ENCODE data around the gene MYO3B. TPM values are rescaled to one million over a fixed set of nuclear protein-coding genes. Genes with fewer than 3 reads are reported as not detected.
A peak's percentile ranks its signal among the peaks of the same experiment; 100 is the strongest.

The MYO3B gene
- total RNA-seq, 1 donor from 2014 or later, result 27.3 TPM

DNA sequence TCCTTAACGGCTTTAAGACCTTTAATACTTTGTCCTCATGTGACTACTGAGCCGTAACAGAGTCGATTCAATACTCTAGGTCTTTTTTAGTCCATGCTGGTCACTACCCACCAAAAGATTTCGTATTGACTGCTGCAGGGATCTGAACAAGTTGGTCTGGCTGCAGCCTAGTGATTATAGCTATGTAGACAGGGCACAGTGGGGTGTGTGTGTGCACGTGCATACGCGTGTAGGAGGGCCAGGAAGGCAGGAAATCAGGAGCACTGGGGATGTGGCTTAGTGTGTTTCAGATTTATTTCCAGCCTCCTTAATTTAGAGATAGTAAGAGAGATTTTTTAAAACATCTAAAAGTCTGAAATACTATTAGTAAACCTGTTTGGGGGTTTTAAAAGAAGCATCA lies 161.4 kb downstream of the MYO3B start:
- Histone ChIP-seq H3K9me3 (ENCODE audit: low read depth) (no peaks in the 10 kb centered on the region), H3K4me2 (peak overlapping the region; percentile 33), H3K27me3 (no peaks in the 10 kb centered on the region), H3K4me3 (no peak overlapping the region), H3K4me1 (peaks cover 43% of the 10 kb centered on the region), H2AFZ (replicated peaks) (peak overlapping the region; percentile 17), H3K9ac (no peak overlapping the region), H3K36me3 (no peaks in the 10 kb centered on the region), H3F3A (ENCODE audit: low read depth) (peaks cover 30% of the 10 kb centered on the region), H3K27ac (peak overlapping the region; percentile 32), H3K79me2 (ENCODE audit: low read depth) (no peaks in the 10 kb centered on the region), H4K20me1 (ENCODE audit: low read depth) (no peaks in the 10 kb centered on the region)
- Mint-ChIP-seq H3K4me1 (peaks cover 34% of the 10 kb centered on the region), H3K9me3 (no peaks in the 10 kb centered on the region), H3K4me3 (peak overlapping the region; percentile 58), H3K36me3 (no peaks in the 10 kb centered on the region), H3K27ac (peak overlapping the region; percentile 42), H3K27me3 (ENCODE audit: insufficient read depth, low read depth) (peaks cover 3% of the 10 kb centered on the region)
- DNase-seq (ENCODE audit: low spot score), result peak; percentile 27
- TF ChIP-seq, protein P1, sequence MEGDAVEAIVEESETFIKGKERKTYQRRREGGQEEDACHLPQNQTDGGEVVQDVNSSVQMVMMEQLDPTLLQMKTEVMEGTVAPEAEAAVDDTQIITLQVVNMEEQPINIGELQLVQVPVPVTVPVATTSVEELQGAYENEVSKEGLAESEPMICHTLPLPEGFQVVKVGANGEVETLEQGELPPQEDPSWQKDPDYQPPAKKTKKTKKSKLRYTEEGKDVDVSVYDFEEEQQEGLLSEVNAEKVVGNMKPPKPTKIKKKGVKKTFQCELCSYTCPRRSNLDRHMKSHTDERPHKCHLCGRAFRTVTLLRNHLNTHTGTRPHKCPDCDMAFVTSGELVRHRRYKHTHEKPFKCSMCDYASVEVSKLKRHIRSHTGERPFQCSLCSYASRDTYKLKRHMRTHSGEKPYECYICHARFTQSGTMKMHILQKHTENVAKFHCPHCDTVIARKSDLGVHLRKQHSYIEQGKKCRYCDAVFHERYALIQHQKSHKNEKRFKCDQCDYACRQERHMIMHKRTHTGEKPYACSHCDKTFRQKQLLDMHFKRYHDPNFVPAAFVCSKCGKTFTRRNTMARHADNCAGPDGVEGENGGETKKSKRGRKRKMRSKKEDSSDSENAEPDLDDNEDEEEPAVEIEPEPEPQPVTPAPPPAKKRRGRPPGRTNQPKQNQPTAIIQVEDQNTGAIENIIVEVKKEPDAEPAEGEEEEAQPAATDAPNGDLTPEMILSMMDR (IDR thresholded peaks at IDR 0.05), result no peak

DNA sequence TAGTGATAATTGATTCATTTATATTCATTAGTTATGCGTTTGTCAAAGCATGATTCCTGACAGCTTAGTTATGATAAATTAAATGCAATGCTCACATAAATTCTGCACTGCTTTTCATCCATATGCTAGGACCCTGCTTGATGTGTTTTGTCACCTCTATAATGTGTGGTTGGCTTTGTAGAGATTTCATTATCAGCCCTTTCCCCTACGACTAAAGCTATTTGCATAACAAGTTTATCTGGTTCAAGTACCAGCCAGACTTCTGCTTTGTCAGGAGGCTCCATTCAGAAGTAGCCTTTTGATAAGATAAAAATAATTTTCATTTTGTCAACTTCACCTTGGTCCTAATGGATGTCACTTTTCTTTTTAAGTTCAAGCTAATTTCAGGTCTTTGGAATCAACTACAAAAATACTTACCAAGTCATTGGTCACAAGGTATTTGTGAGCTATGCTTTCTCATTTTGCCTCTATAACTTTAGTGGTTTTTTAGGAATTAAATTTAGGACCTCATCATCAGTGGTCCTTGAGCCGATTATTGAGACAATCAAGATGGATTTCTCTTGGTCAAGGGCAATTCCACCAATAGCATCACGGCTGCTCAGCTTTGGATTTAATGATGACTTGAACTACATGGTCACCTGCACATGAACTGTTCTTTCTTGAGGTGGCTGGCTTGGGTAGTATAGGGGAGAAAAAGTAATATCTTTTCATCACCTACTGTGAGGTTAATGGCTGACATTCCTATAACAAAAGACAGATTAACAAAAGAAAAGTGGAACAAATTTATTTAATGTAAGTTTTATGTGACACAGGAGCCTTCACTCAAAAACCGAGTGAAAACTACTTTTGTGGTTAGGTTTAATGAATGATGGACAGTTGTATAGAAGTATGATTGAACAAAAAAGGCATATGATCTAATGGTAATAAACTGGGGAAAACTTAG lies 162.1 kb downstream of the MYO3B start:
- Histone ChIP-seq H3K27ac (no peak overlapping the region), H3K36me3 (no peaks in the 10 kb centered on the region), H3K9me3 (ENCODE audit: low read depth) (no peaks in the 10 kb centered on the region), H3K4me2 (peak overlapping the region; percentile 33), H4K20me1 (ENCODE audit: low read depth) (no peaks in the 10 kb centered on the region), H3K79me2 (ENCODE audit: low read depth) (no peaks in the 10 kb centered on the region), H3K27me3 (no peaks in the 10 kb centered on the region), H3F3A (ENCODE audit: low read depth) (peaks cover 30% of the 10 kb centered on the region), H2AFZ (replicated peaks) (peak overlapping the region; percentile 17), H3K4me1 (peaks cover 43% of the 10 kb centered on the region), H3K9ac (no peak overlapping the region), H3K4me3 (no peak overlapping the region)
- no peaks in the 10 kb centered on the region for H3K9me3 Mint-ChIP-seq
- peaks cover 3% of the 10 kb centered on the region for H3K27me3 Mint-ChIP-seq (ENCODE audit: insufficient read depth, low read depth)
- TF ChIP-seq EZH2 (IDR thresholded peaks at IDR 0.05), result no peak
- TF ChIP-seq, protein P1 (IDR thresholded peaks at IDR 0.05), result no peak
- TF ChIP-seq EZH2phosphoT487 (IDR thresholded peaks at IDR 0.05), result no peak
- no peaks in the 10 kb centered on the region for H3K36me3 Mint-ChIP-seq
- no peak for DNase-seq (ENCODE audit: low spot score)
- H3K27ac Mint-ChIP-seq, result no peak overlapping the region
- H3K4me3 Mint-ChIP-seq, result no peak overlapping the region
- H3K4me1 Mint-ChIP-seq, result peaks cover 34% of the 10 kb centered on the region

DNA sequence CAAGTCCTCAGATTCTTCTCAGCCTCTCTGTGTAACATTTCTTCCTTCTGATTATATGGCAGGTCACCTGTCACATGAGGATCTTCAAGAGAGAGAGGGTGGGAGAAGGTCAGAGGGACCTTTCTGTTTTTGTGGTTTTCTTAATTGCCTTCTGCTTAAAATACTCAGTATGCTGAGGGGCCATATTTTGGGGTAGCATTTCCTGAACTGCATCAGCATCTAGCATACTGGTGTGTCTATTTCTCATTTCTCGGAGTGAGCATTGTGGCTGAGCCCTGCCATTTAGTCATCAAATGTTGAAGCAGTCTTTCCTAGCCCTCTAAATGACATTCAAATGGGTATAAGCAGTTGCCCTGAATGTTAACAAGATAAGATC lies 162.7 kb downstream of the MYO3B start:
- DNase-seq (ENCODE audit: low spot score), result no peak
- H3K36me3 Mint-ChIP-seq, result no peaks in the 10 kb centered on the region
- TF ChIP-seq, protein P1 (IDR thresholded peaks at IDR 0.05), result no peak
- TF ChIP-seq EZH2phosphoT487 (IDR thresholded peaks at IDR 0.05), result no peak
- TF ChIP-seq EZH2 (IDR thresholded peaks at IDR 0.05), result no peak
- H3K27ac Mint-ChIP-seq, result no peak overlapping the region
- Histone ChIP-seq H3K27ac (no peak overlapping the region), H2AFZ (replicated peaks) (no peak overlapping the region), H3K27me3 (no peaks in the 10 kb centered on the region), H4K20me1 (ENCODE audit: low read depth) (no peaks in the 10 kb centered on the region), H3K9ac (no peak overlapping the region), H3K4me2 (no peak overlapping the region), H3F3A (ENCODE audit: low read depth) (peaks cover 30% of the 10 kb centered on the region), H3K36me3 (no peaks in the 10 kb centered on the region), H3K4me3 (no peak overlapping the region), H3K9me3 (ENCODE audit: low read depth) (no peaks in the 10 kb centered on the region), H3K4me1 (peaks cover 43% of the 10 kb centered on the region), H3K79me2 (ENCODE audit: low read depth) (no peaks in the 10 kb centered on the region)
- peaks cover 34% of the 10 kb centered on the region for H3K4me1 Mint-ChIP-seq
- H3K9me3 Mint-ChIP-seq, result no peaks in the 10 kb centered on the region
- H3K4me3 Mint-ChIP-seq, result no peak overlapping the region
- H3K27me3 Mint-ChIP-seq (ENCODE audit: insufficient read depth, low read depth), result peaks cover 3% of the 10 kb centered on the region
